ENCODE measurements around the gene MYCBPAP.

Gene MYCBPAP

GRCh38 chr17:50558091-50558490, 49.9 kb downstream of the MYCBPAP start:
- peak in 1 of 14 donors; percentile 21 for DNase-seq

DNA sequence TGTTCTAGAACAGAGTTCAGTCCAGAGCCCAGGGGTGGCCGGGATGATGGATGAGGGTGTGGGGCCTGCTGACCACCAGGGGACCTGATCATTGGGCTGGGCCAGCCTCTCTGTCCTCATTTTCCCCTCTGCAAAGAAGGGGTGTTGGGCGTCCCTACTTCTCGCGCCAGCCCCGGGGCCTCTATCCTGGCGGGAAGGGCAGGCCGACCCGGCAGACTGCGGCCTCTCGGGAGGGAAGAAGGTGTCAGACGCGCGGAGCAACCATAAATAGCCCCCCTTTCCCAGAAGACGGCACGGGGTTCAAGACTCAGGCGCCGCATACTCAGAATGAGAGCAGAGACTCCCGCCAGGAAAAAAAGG, 50.3 kb downstream of the MYCBPAP start:
- no peak for DNase-seq

- peak in 1 of 14 donors; percentile 10 for DNase-seq
Measured at GRCh38 chr17:50558941-50559614, 50.8 kb downstream of the MYCBPAP start.

- no peak for DNase-seq
Measured at GRCh38 chr17:50559674-50560184, 51.5 kb downstream of the MYCBPAP start.

- DNase-seq = peak in 13 of 14 donors; percentile 22 to 82 (median 63)
Measured at GRCh38 chr17:50560185-50560824, 52.1 kb downstream of the MYCBPAP start, which contains the start of gene CACNA1G. Gene CACNA1G (plus strand): TSS chr17:50560715. CDS start chr17:50561460, 745 bp downstream.

GRCh38 chr17:50560931-50561745, 52.9 kb downstream of the MYCBPAP start:
- DNase-seq = no peak

- no peak for DNase-seq
Measured at GRCh38 chr17:50561746-50562141, 53.5 kb downstream of the MYCBPAP start.

DNA sequence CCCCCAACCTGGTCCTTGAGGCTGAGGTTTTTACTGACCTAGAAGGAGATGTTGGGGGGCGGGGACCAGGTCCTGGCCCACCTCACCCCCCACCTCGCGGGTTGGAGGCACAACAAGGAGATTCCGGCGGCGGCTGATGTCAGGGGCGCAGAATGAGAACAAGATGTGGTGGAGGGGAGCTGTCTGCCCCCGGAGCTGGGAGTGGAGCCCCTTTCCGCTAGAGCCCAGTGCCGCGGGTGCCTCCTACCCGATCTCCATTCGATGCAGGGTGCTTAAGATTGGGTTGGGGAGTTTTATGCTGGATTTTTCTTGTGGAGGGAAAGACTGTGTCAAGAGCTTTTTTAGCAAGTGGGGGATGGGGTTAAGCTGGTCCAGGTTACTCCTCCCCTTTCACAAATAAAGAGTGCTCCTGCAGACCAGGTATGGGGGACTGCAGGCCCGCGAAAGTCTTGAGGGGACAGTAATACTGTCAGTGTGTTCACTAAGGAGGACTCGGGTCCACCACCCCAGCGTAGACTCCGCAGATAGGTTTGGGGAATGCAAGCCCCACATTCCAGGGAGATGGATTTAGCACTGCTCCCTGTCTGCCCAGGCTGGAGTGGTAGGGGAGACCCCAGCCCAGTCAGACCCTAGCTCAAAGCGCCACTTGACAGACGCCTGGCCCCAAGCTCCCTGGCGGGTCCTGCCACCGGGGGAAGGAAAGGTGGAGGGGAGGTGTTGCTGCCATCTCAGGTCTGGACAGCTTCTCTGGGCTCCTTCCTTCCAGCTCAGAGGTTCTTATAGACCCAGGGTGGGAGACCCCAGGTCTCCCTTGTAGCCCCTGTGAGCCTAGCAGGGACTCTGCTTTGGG, 54.2 kb downstream of the MYCBPAP start:
- DNase-seq = no peak

DNA sequence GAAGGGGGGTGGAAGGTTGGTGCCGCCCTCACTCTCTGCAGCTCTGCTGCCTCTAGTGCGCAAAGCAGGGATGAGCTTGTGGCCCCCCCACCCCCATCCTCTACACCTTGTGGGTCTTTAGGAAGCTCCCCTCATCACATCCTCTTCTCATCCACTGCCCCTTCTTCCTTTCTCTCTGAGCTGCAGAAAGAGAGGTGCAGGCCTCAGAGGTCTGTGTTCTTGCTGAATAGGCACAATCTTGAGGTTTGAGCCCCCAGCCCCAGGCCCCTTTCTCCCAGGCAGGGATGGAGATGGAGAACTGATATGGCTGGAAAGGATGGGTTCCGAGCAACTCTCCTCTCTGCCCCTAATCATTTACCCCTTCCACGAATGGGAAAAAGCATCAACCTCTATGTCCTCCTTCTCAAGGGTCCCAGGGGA, 54.9 kb downstream of the MYCBPAP start:
- no peak for DNase-seq

DNA sequence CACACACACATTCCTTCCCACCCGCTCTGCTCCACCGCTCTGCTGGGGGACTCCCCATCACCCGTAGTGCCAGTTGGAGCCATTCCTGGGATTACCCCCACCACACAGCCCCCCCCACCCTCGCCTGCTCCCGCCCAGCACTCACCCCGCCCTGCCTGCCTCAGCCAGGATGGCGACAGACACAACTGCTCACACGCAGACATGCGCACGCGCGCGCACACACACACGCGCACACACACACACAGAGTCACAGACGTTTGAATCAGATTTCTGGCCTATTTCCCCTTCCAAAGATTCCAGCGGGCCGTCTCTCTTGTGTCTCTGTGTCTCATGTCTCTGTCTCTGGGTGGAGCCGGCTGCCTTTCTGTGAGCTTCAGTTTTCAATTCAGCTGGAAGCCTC, 56.7 kb downstream of the MYCBPAP start:
- DNase-seq = peak in 3 of 14 donors; percentile 10 to 40 (median 36)

- peak in 2 of 14 donors; percentile 29 to 92 for DNase-seq
Measured at GRCh38 chr17:50565402-50566350, 57.4 kb downstream of the MYCBPAP start.

DNA sequence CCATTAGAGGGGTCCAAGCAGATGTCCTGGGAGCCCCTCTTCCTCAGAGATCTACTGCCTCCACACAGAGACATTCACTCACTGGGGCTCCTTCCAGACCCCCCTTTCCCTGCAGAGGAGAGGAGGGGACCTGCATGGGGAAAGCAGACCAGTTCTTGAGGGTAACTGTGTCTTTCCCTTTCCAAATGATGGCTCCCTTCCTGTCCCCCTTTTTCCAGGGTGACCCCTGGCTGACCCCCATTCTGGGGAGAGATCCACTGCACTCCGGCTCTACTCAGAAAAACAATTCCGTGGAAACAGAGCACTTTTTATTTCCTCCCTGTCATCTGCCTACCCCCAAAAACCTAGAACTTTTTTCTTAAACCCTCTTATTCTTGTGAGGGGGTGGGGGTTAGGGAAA, 58.6 kb downstream of the MYCBPAP start:
- DNase-seq = no peak

- no peak for DNase-seq
Measured at GRCh38 chr17:50568659-50569058, 60.4 kb downstream of the MYCBPAP start.

- no peak for DNase-seq
Measured at GRCh38 chr17:50569592-50569991, 61.4 kb downstream of the MYCBPAP start.

GRCh38 chr17:50570032-50570431, 61.8 kb downstream of the MYCBPAP start:
- no peak for DNase-seq

DNA sequence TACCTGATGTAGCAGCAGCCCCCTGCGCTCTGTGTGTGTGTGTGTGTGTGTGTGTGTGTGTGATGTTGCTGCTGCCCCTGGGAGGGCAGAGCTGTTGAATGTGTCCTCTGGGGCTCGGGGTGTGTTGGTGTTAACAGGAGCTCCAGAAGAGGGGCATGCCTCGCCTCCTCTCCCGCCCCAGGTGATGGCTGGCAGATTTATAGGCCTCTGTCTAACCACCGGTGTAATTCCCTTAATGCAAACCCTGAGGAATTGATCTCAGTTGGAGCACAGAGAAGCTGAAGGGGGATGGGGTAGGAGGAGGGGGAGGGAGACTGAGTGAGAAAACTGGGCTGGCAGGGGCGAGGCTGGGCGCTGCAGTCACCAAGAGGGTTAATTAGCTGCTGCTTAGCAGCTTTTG, 62.3 kb downstream of the MYCBPAP start:
- no peak for DNase-seq

GRCh38 chr17:50571681-50572080, 63.4 kb downstream of the MYCBPAP start:
- DNase-seq = no peak

GRCh38 chr17:50572541-50572940, 64.3 kb downstream of the MYCBPAP start:
- DNase-seq = no peak

GRCh38 chr17:50573866-50574611, 65.8 kb downstream of the MYCBPAP start:
- DNase-seq = no peak

DNA sequence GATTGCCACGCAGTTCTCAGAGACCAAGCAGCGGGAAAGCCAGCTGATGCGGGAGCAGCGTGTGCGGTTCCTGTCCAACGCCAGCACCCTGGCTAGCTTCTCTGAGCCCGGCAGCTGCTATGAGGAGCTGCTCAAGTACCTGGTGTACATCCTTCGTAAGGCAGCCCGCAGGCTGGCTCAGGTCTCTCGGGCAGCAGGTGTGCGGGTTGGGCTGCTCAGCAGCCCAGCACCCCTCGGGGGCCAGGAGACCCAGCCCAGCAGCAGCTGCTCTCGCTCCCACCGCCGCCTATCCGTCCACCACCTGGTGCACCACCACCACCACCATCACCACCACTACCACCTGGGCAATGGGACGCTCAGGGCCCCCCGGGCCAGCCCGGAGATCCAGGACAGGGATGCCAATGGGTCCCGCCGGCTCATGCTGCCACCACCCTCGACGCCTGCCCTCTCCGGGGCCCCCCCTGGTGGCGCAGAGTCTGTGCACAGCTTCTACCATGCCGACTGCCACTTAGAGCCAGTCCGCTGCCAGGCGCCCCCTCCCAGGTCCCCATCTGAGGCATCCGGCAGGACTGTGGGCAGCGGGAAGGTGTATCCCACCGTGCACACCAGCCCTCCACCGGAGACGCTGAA, 67.5 kb downstream of the MYCBPAP start:
- DNase-seq = no peak

Data from C1 segment of cervical spinal cord (tissue), 14 donors.